AG09319 (cell line): ENCODE data around the gene LAMB4.
A peak's percentile ranks its signal among the peaks of the same experiment; 100 is the strongest.

ENCODE experiments used
- DNase-seq: peaks from one replicate; pipeline ENCODE4 v3.0.0-alpha.2; 2010; ENCODE audit warnings: low read depth; ENCODE audit errors: extremely low read depth
- TF ChIP-seq, protein P1 (sequence below): IDR thresholded peaks from 2 replicates; pipeline ENCODE4 v1.5.1; 2011; ENCODE audit warnings: low read depth, mild to moderate bottlenecking, inconsistent platforms, low read length, moderate library complexity

LAMB4 gene

DNA sequence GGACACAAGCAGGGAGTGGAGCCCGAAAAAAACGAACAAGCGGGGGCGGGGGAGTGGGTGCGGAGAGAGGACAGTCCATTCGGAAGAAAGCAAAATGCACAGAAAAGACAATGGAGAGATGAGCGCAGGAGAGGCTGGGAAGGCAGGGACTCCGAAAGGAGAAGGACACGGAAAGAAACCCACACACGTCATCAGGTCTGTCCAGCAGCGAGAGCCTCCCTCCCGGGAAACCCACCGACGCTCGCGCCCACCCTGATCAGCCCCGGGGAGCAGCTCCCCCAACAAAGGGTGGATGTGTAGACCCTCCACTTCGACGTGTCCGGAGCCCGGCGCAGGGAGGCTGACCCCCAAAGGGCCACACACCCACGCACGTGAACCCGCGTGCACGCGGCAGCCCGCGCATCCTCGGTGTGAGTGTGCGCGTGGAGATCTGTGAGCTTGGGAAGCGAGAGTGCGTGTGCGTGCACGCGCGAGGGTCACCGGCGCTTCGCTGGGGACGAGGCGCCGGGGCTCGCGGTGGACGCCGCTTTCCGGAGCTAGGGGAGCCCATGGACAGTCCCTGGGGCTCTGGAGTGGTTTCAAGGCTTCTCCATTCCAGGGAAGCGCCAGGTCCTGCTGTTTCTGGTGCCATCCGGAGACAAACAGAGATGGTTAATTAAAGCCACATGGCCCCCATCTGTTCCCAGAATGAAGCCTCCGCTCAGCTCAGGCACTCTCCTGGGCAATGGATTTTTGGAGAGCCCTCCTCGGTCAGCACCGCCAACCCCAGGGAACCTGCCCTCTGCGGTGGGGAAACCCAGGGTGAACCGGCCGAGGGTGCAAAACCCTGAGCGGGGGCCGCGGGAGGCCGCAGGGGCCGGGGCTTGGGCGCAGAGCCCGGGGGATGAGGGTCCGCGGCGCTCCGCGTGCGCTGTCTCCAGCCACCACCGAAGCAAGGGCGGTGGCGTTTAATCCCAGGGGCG lies 128.1 kb downstream of the LAMB4 start:
- TF ChIP-seq, protein P1, sequence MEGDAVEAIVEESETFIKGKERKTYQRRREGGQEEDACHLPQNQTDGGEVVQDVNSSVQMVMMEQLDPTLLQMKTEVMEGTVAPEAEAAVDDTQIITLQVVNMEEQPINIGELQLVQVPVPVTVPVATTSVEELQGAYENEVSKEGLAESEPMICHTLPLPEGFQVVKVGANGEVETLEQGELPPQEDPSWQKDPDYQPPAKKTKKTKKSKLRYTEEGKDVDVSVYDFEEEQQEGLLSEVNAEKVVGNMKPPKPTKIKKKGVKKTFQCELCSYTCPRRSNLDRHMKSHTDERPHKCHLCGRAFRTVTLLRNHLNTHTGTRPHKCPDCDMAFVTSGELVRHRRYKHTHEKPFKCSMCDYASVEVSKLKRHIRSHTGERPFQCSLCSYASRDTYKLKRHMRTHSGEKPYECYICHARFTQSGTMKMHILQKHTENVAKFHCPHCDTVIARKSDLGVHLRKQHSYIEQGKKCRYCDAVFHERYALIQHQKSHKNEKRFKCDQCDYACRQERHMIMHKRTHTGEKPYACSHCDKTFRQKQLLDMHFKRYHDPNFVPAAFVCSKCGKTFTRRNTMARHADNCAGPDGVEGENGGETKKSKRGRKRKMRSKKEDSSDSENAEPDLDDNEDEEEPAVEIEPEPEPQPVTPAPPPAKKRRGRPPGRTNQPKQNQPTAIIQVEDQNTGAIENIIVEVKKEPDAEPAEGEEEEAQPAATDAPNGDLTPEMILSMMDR, result no peak
- DNase-seq, result no peak

DNA sequence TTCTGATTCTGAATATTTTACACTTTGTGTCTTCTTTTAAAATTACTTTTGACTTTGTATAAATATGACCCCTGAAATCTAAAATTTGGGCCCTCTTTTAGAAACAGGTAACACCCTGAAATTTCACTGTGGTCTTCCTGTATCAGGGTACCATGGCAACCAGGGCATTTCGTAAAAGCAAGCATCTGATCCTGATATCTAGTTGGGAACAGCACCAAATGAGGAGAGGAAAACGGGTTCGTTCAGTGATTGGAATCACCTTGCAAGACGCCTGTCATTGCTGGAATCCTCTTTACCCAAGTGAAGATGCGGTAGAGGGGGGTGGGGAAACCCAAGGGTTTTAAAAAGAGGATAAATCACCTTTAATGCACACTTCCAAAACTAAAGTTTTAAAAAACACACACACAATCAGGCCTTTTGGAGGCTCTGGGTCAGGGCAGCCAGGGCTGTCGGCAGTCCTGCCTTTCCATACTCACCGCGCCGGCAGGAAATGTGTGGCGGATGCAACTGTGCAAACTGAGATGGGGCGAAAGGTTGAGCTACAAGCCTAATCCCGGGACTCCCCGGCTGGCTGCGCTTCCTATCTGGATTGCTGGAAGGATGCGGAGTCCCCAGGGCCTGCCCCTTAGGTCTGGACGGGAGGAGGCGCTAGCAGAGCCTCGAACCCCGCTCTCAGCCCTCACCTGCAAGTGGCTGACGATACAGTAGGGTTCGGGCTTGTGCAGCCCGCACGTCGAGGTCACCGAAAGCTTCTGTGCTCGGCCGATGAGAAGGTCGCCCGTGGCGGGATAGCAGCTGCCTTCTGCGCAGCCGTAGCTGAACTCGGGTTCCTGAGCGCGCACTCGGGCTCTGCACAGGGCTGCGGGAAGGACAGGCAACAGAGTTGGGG lies 129.0 kb downstream of the LAMB4 start:
- no peak for DNase-seq
- TF ChIP-seq, protein P1, result peak; percentile 3

DNA sequence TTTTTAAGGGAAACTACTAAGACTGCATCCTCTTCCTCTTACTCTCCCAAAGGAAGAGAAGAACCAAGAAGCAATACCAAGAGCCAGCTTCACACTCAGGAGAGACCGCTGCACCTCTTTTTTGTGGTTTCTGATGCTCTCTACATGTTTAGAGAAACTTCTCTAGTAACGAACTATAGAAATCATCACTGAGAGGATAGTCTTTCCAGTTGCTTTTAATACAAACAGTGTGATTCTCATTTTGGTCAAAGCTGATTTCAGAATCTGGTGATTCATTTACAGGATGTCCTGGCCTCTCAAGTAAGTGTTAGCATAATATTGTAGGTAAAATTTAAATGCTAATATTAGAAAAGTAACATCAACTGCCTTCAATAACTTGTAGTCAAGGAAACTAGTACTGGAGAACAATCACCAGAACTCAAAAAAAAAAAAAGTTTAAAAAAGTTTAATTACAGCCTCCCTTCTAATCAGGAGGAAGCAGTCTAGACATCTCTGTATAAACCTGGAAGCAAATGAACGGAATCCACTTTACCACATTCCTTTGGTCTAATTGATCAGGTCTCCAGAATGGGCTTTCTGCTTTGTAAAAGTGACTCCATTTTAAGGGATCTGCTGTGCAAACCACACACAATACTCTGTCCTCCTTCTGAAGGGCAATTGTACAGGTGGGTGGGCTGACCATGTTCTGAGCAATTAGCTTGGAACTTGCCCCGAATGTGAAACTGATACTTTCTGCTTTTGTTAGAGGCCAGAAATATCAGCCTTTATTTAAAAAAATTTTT lies 130.2 kb downstream of the LAMB4 start:
- no peak for DNase-seq
- TF ChIP-seq, protein P1, result no peak

DNA sequence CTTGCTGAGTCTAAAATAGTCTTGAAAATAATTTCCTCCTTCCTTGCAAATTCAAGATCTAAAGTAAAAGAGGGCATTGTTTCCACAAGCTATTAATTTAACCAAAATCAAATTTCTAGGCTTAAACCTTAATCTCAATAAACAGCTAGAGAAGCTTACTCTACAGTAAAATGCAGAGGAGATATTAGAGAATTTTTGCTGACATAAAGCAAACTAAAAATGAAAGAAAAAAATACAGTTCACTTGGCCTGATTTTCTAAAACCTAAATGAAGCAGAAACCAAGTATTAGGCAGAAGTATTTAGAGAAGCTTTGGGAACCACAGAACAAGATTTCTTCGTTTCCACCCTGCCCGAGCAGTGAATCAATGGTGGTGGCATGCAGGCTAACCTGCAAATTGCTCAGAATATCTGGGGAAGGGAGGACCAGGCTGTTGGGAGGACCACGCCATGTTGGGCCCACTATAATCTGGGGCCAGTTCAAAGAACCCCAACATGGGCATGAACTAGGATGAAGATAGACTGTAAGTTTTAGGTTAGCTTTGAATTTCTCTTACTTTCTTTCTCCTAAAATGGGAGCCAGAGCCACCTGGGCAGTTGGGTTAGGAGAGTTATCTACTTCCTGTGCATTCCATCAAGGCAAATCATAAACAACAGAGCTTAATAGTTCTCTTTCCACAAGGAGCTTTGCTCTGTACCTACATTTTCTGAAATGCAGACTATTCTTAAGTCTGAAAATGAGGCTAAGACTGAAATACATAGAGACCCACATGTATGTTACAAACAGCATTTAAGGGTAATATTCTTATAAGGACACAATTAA lies 131.3 kb downstream of the LAMB4 start:
- no peak for DNase-seq

DNA sequence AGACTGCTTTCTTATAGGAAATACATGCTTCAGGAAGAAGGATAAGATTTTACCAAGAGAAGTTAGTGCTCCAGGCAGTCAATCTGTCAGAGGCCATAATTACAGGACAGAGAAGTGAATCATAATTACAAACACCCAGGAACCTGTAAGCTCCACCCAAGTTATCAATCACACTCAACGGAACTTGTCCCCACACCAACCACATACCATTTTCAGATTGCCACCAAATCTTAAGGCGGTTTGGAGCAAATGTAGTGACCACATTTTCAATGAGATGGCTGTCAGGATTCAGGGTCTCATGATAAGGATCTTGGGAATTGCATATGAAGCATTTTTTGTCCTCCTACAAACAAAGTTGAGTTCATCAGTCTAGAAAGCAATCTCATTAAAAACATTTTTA lies 132.0 kb downstream of the LAMB4 start:
- TF ChIP-seq, protein P1, result no peak
- no peak for DNase-seq

More for the DNA sequence above, 131.3 kb downstream of the LAMB4 start:
- TF ChIP-seq, protein P1, result no peak
